H1 (cell line): ENCODE data around the gene ENTPD8. TPM values are rescaled to one million over a fixed set of nuclear protein-coding genes. Genes with fewer than 3 reads are reported as not detected.

ENCODE experiments used
- CBX5 ChIP-seq: fragments of 300-800, 300-1000 bp; sonication (generic); IDR thresholded peaks from 2 replicates; pipeline ENCODE4 v1.7.1; 2016; ENCODE audit warnings: antibody characterized with exemption, low read length, low read depth
- CBX8 ChIP-seq: fragments of 300-800, 300-1000 bp; sonication (generic); IDR thresholded peaks from 2 replicates; pipeline ENCODE4 v1.7.1; 2016; ENCODE audit warnings: low read depth, low read length, borderline replicate concordance
- JUND ChIP-seq: IDR thresholded peaks from 2 replicates; pipeline ENCODE4 v1.6.1; 2011; ENCODE audit warnings: mild to moderate bottlenecking, improper control_type of control experiment, low read length
- NANOG ChIP-seq: IDR thresholded peaks from 2 replicates; pipeline ENCODE4 v1.6.1; 2011; ENCODE audit warnings: low read length, low read depth, mild to moderate bottlenecking, inconsistent platforms; ENCODE audit not compliant: insufficient read depth, poor library complexity, severe bottlenecking
- RXRA ChIP-seq: IDR thresholded peaks from 2 replicates; pipeline ENCODE4 v1.6.1; 2011; ENCODE audit warnings: low read depth, mild to moderate bottlenecking, low read length, moderate library complexity; ENCODE audit not compliant: insufficient read depth
- SIRT6 ChIP-seq: IDR thresholded peaks from one replicate; pipeline ENCODE4 v1.7.1; 2012; ENCODE audit warnings: low read length, inconsistent platforms
- polyA plus RNA-seq, 7 experiments: library from polyadenylated mRNA; depleted of rRNA in 3 of 7; stranded (reverse) in 5 of 7; unstranded in 2 of 7; fragments of >200 nt in 5 of 7; fragments of 200-250 nt in 2 of 7; gene quantifications; 1 replicate in 5 of 7; 2 replicates in 1 of 7; 4 replicates in 1 of 7; pipeline versions ENCODE4 v1.2.1 to v1.2.3, GENCODE V29; 2011 to 2013; ENCODE audit warnings: missing spikeins in 2 of 7, mixed read lengths in 2 of 7
- total RNA-seq: library from RNA; stranded (reverse); fragmentation: NEBNext Ultra II Directional; extraction: Animal tissue kit (Norgen Biotek cat#: 25700); gene quantifications from 2 replicates; pipeline ENCODE4 v1.2.1, GENCODE V29; 2021

The ENTPD8 gene
- total and polyA plus RNA-seq, 2 of the 8 experiments (the other 6 are each of a cell fraction or from before 2014, with no cell fraction given) = 0.48 to 0.51 TPM

- TF ChIP-seq CBX8 (no peak), JUND (no peak), CBX5 (no peak), RXRA (no peak), NANOG (no peak), SIRT6 (no peak)
Measured at GRCh38 chr9:137486545-137487453, 45.6 kb upstream of the ENTPD8 start (continued).
